Type B pancreatic cell (in vitro differentiated cells): ENCODE results near the gene FUT9. TPM values are rescaled to one million over a fixed set of nuclear protein-coding genes. Genes with fewer than 3 reads are reported as not detected.

Experiments used
- DNase-seq: peaks from one replicate; pipeline ENCODE4 v3.0.0; 2021; ENCODE audit warnings: mixed read lengths; ENCODE audit not compliant: unreplicated experiment; ENCODE audit errors: extremely low spot score
- H3K27ac Mint-ChIP-seq: 2 replicates; pipeline ENCODE4 v1.8.0; 2021; ENCODE audit warnings: mild to moderate bottlenecking, mixed read lengths
- H3K27me3 Mint-ChIP-seq: 2 replicates; pipeline ENCODE4 v1.8.0; 2021; ENCODE audit warnings: mixed read lengths
- H3K36me3 Mint-ChIP-seq: 2 replicates; pipeline ENCODE4 v1.8.0; 2021; ENCODE audit warnings: mixed read lengths
- H3K4me1 Mint-ChIP-seq: one replicate; pipeline ENCODE4 v1.8.0; 2021; ENCODE audit warnings: mixed read lengths; ENCODE audit not compliant: unreplicated experiment
- H3K4me3 Mint-ChIP-seq: 2 replicates; pipeline ENCODE4 v1.8.0; 2021; ENCODE audit warnings: mild to moderate bottlenecking, mixed read lengths
- H3K9me3 Mint-ChIP-seq: 2 replicates; pipeline ENCODE4 v1.8.0; 2021; ENCODE audit warnings: mixed read lengths
- total RNA-seq: library from RNA; stranded (reverse); gene quantifications from 2 replicates; pipeline ENCODE4 v1.2.1, GENCODE V29; 2021; ENCODE audit warnings: low replicate concordance
- TF ChIP-seq, protein P1 (sequence below): fragments of 200-600 bp; sonication (generic); conservative IDR thresholded peaks from 2 replicates; pipeline ENCODE4 v1.5.0; 2021; ENCODE audit warnings: antibody characterized with exemption, mild to moderate bottlenecking

Gene FUT9
- total RNA-seq, 1 donor from 2014 or later = 4.9 TPM

GRCh38 chr6:96196633-96197032 lies 180.9 kb downstream of the FUT9 start:
- peak overlapping the region; percentile 98 for H3K27ac Mint-ChIP-seq
- DNase-seq = no peak
- H3K36me3 Mint-ChIP-seq = no peaks in the 10 kb centered on the region
- H3K4me1 Mint-ChIP-seq = peaks cover 5% of the 10 kb centered on the region
- TF ChIP-seq, protein P1, sequence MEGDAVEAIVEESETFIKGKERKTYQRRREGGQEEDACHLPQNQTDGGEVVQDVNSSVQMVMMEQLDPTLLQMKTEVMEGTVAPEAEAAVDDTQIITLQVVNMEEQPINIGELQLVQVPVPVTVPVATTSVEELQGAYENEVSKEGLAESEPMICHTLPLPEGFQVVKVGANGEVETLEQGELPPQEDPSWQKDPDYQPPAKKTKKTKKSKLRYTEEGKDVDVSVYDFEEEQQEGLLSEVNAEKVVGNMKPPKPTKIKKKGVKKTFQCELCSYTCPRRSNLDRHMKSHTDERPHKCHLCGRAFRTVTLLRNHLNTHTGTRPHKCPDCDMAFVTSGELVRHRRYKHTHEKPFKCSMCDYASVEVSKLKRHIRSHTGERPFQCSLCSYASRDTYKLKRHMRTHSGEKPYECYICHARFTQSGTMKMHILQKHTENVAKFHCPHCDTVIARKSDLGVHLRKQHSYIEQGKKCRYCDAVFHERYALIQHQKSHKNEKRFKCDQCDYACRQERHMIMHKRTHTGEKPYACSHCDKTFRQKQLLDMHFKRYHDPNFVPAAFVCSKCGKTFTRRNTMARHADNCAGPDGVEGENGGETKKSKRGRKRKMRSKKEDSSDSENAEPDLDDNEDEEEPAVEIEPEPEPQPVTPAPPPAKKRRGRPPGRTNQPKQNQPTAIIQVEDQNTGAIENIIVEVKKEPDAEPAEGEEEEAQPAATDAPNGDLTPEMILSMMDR = no peak
- H3K9me3 Mint-ChIP-seq = peaks cover 6% of the 10 kb centered on the region
- peak overlapping the region; percentile 74 for H3K4me3 Mint-ChIP-seq
- H3K27me3 Mint-ChIP-seq = no peaks in the 10 kb centered on the region

DNA sequence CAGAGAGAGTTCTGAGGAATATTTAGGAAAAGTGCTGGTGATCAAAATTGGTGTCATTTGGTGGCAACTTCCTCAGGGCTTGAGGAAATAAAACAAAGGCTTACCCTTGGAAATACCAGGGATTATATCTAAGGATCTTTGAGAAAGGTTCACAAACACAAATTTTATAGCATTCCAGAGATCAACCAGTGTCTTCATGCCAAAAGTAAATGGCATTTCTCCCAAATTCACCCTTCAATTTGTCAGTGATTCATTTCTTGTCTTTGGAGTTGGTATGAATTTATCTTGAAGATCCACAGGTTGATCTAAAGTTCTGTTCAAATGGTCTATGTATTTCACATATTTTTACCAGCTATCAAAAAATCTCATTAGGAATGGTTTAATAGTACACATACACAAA lies 181.5 kb downstream of the FUT9 start:
- TF ChIP-seq, protein P1 = no peak
- no peaks in the 10 kb centered on the region for H3K36me3 Mint-ChIP-seq
- peaks cover 6% of the 10 kb centered on the region for H3K9me3 Mint-ChIP-seq
- no peak overlapping the region for H3K4me3 Mint-ChIP-seq
- H3K4me1 Mint-ChIP-seq = peaks cover 5% of the 10 kb centered on the region
- H3K27ac Mint-ChIP-seq = peak overlapping the region; percentile 98
- DNase-seq = no peak
- H3K27me3 Mint-ChIP-seq = no peaks in the 10 kb centered on the region

GRCh38 chr6:96202571-96202970 lies 186.8 kb downstream of the FUT9 start:
- H3K27me3 Mint-ChIP-seq = no peaks in the 10 kb centered on the region
- no peaks in the 10 kb centered on the region for H3K4me1 Mint-ChIP-seq
- H3K36me3 Mint-ChIP-seq = no peaks in the 10 kb centered on the region
- TF ChIP-seq, protein P1 = no peak
- no peak overlapping the region for H3K4me3 Mint-ChIP-seq
- no peaks in the 10 kb centered on the region for H3K9me3 Mint-ChIP-seq
- H3K27ac Mint-ChIP-seq = no peak overlapping the region
- no peak for DNase-seq

DNA sequence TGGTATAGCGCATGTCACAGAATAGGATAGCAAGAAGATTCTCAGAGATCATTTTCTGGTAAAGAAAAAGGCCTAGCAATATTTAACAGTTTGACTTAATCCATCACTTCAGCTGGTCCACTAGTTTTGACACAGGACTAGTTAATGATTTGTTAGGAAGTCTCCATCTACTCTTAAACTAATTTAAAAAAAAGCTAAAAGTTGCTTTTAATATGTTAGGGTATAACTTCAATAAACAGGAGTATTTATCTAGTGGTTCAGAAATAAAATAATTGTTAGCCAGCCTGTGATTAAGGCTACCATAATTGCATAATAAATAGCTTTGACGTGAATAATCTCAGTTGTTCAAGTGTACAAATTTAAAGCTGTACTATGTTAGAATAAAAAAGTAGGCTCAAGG lies 195.6 kb downstream of the FUT9 start:
- no peaks in the 10 kb centered on the region for H3K9me3 Mint-ChIP-seq
- no peaks in the 10 kb centered on the region for H3K27me3 Mint-ChIP-seq
- no peak overlapping the region for H3K27ac Mint-ChIP-seq
- DNase-seq = no peak
- H3K36me3 Mint-ChIP-seq = no peaks in the 10 kb centered on the region
- TF ChIP-seq, protein P1 = no peak
- H3K4me3 Mint-ChIP-seq = no peak overlapping the region
- no peaks in the 10 kb centered on the region for H3K4me1 Mint-ChIP-seq

DNA sequence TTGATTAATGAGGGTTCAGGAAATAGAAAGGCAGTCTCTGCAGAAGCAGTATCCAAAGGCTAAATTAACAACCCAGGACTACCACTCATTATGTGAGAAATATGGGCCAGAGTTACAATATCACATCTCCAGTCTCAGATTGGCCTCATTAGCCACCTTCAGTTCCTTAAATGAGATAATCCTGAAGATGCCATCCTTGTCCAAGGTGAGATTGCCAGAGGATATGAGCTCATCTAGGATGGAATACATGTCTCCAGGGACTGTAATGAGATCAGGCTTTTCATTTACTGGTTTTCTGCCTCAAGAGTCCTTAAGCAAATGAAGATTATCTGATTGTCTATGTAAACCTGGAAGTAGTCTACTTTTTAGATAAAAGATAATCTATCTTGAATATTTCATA lies 196.3 kb downstream of the FUT9 start:
- Mint-ChIP-seq H3K36me3 (no peaks in the 10 kb centered on the region), H3K27me3 (no peaks in the 10 kb centered on the region), H3K9me3 (no peaks in the 10 kb centered on the region), H3K27ac (no peak overlapping the region), H3K4me3 (no peak overlapping the region), H3K4me1 (no peaks in the 10 kb centered on the region)
- TF ChIP-seq, protein P1 = no peak
- DNase-seq = no peak

DNA sequence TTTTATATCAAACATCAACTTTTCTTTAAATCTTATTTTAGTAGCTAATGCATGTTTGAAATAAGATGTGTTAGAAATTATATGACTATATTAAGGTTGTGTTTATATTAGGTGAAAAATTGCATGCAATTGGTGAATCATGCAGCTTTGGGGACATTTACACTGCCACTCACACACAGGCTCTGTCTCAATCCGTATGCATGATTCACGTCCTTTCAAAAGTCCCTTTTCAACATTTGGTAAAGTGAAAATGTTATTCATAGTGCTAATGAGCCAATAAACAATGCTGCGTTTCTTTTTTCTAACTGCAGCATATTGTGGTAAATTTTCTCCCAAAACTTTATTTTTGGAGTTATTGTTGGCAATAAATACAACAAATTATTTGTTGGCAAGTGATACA lies 198.0 kb downstream of the FUT9 start:
- Mint-ChIP-seq H3K27me3 (no peaks in the 10 kb centered on the region), H3K4me3 (no peak overlapping the region), H3K27ac (no peak overlapping the region), H3K36me3 (no peaks in the 10 kb centered on the region), H3K9me3 (no peaks in the 10 kb centered on the region), H3K4me1 (no peaks in the 10 kb centered on the region)
- TF ChIP-seq, protein P1 = no peak
- no peak for DNase-seq
